HL-60/S4 treated with phorbol 12-myristate 13-acetate at 8.2 ng/mL for 4 days and 3 days (cell line): ENCODE measurements around the gene MPZL3.

ENCODE experiments used
- in situ Hi-C: fragments of 300-500 bp; cut with MboI; formaldehyde crosslinking; loops from 2 replicates; pipeline ENCODE4 v1.15.0; 2022; ENCODE audit warnings: low sequenced_read_pairs

MPZL3 gene

DNA sequence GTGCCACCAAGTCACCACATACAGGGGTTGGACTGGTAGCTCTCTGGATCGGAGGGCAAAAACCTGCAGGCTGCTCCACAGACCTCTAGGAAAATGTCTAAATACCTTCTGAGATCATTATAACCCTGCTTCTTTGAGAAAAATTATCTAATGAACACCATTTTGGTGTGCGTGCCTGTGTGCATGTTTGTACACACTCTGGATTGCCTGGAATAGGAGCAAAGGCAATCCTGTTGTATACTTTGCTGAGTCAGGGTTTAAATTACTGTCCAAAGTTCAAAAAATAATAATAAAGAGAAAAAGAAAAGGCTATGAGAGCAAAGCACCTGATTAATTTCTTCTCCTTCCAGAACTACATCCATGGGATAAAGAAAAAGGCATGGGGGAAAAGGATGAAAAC, 38.4 kb downstream of the MPZL3 start:
- in situ Hi-C loops: no loop called here

DNA sequence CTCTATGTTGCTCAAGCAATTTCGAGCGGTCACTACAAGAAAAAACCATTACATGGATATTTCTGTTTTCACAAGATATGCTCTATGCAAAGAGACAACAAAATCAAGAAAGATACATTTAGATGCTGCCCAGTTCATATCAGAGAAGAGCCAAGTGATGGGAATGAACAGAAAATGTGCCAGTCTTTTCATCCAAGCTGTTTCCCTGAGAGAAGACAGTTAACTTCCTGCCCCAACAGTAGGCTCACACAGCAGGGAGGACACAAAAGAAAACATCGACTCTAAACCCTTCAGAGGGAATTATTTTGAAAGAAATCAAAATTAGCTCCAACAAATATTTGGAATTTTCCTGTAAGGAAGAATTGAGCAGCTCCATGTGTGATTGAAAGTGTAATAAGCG, 39.0 kb downstream of the MPZL3 start:
- in situ Hi-C loops: no loop called here

DNA sequence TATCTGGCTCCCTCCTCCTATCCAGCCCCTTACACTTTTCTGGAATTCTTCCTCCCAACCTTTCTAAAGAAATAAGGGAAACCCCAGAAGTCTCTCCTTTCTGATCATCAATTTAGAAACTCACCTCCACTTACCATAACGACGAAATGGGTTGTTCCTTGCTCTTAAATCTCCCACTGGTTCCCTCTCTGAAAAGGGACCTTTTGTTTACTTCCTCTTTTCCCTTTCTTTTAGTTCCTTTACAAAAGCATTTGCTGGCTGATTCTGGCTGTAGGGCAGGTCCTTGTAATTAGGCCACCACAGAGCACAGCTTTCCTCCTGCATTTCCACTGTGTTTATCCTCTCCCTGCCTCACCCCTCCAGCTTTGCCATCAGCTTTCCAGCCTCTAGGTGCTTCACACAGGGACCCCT, 39.4 kb downstream of the MPZL3 start:
- in situ Hi-C loops: no loop called here

DNA sequence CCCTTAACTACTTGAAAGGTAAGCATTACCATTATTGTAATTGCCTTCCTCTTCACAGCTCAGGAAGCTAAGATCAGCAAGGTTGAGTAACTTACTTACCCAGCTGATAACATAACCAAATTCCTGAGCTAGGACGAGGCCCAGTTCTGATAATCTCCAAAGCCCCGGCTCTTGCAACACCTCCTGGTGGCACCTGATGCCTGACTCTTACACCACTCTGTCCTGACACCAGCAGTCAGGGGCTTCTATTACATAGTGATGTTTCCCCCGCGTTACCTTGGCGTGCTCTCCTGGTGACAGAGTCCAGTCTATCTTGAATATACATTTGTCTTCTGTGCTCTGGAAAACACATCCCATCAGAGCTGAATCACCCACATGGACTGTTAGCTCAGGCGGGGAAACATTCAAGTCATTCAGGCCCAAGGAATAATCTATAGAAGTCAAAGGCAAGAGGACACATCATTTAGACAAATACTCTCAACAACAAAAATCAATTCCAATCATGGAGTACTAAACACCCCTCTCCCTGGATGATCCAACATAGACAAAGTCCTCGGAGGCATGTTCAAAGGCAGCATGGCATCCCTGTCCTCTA, 39.9 kb downstream of the MPZL3 start:
- in situ Hi-C loops: no loop called here

DNA sequence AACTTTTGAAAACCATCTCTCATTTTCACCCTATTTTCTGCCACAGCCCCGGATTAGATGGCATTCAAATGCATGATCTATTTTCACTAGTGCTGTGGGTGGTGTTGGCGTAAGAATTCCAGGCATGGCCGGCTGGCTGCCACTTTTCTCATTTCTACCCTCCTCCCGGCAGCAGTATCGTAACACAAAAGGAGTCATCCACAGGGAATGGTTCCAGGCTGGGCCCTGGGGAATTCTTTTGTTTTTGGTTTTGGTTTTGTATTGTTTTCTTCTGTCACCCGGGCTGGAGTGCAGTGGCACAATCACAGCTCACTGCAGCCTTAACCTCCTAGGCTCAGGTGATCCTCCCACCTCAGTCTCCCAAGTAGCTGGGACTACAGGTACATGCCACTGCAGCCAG, 41.2 kb downstream of the MPZL3 start:
- in situ Hi-C loops: no loop called here

DNA sequence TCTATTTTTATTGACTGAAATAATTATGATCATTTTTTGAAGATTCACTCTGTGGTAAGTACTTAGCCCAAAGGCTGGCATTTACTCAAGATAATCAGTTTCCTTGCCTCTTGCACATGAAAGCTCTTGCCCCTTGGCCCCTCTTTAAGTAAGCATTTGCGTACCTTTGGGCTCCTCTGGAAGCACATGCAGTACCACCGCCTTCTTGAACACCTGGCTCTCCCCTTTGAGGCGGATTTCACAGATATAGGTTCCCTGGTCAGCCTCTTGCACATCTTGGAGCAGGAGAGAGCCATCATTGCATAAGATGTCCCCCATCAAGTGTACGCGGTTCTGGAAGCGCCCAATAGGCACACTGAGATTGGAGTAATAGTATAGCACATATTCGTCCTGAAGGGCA, 41.8 kb downstream of the MPZL3 start:
- in situ Hi-C loops: no loop called here

DNA sequence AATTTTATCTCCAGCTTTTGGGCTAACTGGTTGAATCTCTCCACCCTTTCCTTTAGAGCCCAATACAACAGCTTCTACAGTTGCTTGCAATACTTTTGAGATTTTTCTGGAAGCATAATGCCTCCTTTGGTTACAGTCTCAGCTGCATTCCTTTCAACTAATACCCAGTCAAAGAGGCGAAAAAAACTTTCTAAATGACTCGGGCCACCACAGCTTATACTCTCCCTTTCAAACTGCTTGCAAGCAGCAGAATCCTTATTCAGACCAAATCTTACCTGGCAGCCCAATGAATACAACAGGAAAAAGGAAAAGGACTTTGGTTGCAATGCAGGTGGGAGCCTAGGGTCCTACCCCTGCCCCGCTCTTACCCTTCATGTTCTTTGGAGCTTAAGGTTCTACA, 43.1 kb downstream of the MPZL3 start:
- in situ Hi-C loops: no loop called here

DNA sequence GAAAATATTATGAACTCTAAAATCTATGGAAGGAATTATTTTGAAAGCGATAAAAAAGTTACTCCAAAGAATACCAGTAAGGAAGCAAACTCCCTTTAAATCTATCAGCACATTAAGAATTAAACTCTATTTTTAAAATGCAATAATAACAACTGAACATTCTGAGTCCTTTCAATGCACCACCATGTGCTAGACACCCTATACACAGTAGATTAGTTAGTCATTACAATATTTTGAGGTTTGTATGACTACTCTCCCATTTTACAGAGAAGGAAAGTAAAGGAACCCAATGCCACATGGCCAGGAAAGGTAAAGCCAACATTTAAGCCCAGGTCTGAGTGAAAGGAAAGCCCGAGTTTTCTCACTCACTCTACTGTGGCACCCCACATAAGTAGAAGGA, 45.1 kb downstream of the MPZL3 start:
- in situ Hi-C loops: no loop called here

DNA sequence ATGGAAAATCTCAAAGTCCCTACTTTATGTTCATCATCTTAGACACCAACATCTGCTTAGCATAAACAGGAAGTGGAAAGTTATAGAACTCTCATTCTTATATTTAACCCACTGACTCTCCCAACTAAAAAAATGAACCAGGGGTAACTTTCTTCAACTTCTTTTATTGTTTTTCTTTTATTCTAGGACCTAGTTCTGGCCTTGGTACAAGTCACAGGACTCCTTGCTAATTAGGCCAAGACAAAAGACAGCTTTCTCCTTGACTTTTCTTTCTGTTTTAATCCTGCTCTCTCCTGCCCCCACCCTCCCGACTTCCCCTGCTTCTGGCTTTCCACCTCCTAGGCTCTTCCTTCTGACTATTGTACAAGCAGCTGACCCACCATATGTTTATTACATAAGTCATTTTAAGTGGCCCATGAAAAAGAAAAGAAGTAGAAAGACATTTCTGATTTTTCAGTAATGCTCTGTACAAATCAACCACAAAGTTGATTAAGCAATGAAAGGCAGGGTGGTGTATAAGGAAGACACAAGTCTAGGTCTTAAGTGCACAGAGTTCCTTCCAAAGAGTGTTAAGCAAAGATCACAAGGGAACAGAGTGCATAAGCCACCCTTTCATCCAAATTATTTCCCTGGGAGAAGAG, 45.7 kb downstream of the MPZL3 start:
- in situ Hi-C loops: no loop called here

DNA sequence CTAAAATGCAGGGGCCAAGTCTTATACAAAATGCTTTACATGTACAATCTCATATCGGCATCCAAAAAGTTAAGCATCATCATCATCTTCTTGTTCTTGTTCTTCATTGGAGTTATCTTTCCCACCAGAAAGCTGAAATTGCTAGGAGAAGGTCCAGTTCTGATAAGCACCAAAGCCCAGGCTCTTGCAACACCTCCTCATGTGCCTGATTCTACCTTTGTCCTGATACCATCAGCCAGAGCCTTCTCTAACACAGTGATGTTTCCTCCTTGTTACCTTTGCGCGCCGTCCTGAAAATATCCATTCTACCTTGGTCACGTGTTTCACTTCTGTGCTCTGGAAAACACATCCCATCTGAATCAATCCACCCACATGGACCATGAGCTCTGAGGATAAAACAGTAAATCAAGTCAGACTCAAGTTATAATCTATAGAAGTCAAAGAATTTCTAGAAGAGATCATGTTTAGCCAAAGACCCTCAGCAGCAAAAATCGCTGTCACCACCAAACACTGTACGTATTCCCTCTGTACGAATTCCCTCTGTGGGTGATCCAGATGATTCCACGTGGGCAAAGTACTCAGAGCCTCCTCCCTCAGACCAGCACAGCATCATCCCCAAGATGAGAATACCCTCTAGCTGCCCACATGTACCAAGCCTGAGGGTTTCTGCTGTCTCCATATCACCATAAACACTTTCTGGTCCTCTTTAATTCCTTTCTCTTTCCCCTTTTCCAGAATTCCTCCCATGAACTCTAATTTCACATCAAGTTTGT, 46.4 kb downstream of the MPZL3 start:
- in situ Hi-C loops: no loop called here

DNA sequence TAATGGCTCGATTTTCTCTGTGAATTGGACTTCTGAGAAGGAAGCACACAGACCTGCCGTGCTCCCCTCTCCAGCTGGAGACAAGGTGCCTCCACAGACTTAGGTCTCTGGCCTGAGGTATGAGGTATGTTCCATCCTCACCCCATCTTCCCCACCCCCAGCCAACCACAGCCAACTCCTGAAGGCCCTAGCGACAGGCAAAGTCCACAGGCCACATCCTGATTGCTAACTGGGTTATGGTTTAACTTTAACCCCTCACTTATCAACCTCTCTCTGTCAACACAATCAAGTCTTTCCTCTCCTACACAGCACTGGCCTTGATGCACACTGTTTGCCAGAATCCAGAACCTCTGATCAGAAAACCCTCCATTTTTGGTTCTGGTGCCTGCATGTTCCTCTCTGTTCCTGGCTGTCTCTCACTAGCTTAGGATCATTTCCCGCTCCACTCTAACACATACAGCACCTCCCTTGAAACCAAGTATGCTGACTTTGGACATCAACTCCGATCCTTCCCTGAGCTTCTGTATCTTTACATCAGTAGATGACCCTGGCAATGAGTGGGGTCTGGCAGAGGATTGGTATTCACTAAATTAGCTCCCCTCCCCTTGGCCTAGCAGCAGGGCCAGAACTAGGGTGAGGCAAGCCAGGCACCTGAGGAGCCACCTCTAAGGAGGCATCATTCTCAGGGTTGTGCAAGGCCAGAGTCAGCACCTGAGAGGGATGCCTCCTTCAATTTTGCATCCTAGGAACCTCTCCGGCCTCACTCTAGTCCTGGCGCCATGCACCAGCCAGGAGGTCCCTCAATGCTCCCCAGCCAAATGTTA, 49.4 kb downstream of the MPZL3 start:
- in situ Hi-C loops: no loop called here

DNA sequence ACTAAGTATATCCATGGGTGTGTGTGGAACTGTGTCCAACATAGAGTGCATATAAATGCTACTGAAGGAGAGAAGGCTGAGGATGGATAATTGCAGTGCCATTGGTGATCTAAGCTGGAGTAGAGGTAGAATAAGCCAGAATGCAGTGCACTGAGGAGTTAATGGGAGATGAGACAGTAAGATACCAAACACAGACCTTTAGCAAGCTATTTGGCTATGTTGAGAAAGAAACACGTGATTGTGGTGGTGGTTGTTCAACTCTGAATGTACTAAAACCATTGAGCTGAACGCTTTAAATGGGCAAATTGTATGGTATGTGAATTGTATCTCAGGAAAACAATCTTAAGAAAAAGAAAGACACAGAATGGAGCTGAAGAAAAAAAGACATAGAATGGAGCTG, 50.2 kb downstream of the MPZL3 start:
- in situ Hi-C loops: no loop called here

DNA sequence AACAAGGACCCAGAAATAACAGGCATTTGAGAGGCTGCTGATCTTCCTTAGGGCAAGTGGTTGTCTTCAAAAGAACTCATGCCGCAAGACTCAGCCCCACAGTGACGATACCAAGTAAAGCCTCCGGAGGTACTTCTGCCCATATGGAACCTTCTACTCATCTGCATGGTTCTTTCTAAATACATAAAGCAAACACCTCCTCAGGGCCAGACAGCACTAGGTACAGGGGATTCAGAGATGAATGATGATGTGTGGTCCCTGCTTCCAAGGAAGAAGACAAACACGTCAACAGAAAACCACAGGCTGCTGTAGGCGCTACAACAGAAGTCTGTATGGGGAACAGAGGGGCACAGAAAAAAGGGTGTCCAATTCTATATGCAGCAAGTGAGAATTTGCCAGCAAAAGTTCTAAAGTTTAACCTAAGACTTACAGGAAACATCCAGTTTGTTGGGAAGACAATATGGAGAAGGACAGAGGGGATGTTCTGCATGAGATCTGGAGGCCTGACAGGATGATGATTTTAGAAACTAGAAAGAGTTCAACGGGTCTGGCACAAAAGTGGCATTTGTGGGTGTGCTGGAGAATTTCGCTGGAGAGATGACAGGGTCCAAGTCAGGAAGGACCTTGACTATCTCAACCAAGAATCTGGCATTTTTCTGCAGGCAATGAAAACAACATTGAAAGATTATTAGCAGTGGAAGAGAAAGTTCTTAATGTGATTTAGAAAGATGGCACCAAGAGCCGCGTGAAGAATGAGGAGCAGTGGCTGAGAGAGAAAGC, 51.1 kb downstream of the MPZL3 start:
- in situ Hi-C loops: no loop called here

DNA sequence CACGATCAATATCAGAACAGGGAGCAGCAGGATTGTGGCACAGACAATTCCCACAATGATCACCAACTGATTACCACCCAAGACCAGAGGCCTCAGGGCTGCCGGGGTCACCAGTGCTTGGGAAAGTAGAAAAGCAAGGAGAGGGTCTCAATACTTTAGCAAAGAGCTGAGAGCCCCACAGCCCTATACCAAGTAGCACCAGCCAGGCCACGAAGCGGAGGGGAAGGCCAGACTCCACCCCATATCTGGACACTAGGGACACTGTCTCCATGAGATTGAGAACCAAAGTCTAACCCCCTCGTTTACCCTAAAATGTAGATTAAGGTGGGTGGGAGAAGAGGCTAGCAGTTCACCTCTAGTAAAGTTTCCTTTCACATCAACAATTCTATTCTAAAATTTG, 51.7 kb downstream of the MPZL3 start:
- in situ Hi-C loops: no loop called here

DNA sequence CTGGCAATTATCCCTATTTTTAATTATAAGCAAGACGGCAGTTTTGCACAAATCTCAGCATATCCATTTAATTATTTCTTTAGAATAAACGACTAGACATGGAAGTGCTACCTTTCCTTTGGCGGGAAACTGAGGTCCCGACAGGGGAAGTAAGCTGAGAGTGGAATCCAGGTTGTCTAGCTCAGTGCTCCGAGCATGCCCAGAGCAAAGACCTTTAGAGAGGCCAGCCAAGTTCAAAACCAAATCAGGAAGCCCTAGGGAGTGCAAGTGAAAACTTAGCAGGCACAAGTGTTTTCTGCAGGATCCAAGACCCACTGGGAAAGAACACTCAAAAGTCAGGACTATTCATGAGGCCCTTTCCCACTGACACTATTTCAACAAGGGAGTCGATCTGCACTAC, 53.0 kb downstream of the MPZL3 start:
- in situ Hi-C loops: loop anchor here (5.0 to 10.0 kb wide), 2 partner anchors 78 to 156 kb away; partner anchors contain the start of gene UBE4A

DNA sequence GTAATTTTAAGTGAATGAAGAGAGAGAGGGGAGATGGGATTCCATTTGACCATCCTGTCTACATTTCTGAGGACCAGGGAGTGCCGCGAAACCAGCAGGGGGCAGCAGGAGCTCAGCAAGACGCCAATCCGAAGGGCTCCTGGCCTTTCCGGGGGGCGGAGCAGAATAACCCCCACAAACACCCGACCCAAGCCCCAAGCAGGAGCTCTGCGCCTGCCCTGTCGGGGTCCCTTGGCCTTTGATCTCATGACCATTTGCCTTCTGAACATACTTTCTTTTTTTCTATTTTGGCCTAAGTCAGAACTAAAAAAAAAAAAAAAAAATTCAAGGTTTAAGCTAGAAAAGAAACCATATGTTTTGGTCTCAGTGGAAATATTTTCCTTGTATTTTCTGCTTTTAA, 53.8 kb downstream of the MPZL3 start:
- in situ Hi-C loops: loop anchor here (5.0 to 10.0 kb wide), 2 partner anchors 79 to 156 kb away; partner anchors contain the start of gene UBE4A

DNA sequence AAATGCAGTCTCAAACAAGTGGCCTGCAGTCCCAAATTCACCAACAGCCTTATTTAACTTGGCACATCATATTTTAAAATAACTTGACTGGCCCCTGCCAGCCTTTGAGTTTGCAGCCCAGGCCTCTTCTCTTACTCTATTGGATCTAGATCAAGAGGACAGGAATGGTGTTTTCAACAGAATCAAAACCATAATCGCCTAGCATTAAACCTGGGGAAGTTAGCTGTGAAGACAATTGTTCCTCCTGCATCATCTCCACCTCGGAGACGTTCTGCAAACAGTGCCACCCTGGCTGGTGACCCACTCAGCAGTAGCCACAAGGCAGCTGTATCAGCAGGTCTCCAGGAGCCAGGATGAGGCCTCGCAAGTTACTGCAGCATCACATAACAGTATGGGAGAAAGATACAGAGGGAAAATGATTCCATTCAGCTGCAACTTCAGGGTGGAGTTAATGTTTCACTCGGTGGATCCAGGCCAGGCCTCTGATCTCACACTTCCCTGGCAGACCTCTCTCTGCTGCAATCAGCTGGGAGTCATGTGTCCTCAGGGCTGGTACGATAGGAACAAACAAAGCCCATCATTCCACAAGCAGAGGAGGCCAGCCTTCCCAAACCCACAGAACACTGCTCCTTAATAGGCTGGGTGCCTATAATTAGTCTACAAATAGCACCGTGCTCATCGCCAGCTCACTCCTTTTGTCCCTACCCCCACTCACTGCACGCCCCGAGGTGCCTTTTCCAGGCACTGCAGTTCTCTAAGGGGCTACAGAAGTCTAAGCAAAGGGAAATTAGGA, 57.1 kb downstream of the MPZL3 start:
- in situ Hi-C loops: loop anchor here (5.0 to 10.0 kb wide), 2 partner anchors 82 to 160 kb away; partner anchors contain the start of gene UBE4A

DNA sequence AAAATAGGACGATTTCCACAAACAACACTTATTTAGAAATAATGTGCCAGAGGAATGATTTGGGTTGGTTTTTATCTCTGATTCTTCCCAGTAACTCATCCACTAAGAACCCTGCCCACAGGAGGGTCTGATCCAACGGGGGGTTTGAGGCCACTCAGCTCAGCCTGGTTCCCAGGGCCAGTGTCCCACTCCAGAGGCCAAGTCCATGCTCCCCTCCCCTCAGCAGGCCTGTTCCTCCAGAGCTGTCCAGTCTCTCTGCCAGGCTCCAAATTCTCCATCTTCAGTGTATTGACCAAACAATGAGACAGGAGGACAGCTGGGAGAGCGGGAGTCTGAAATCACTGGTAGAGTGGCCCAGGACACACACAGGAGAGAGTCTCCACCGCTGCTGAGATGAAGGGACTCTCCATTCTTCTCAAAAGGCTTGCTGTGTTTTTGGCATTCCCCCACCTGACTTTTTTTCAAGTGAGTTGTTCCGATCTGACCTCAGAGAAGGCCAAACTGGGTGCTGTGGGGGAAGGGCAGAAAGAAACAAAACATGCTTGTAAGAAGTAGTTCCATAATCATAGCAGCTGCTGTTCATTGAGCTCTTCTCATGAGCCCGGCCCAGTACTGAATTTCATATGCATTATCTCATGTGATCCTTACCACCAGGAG, 58.1 kb downstream of the MPZL3 start:
- in situ Hi-C loops: loop anchor here (10.0 kb wide), 1 partner anchor 161 kb away; the partner anchor contains the start of gene UBE4A

DNA sequence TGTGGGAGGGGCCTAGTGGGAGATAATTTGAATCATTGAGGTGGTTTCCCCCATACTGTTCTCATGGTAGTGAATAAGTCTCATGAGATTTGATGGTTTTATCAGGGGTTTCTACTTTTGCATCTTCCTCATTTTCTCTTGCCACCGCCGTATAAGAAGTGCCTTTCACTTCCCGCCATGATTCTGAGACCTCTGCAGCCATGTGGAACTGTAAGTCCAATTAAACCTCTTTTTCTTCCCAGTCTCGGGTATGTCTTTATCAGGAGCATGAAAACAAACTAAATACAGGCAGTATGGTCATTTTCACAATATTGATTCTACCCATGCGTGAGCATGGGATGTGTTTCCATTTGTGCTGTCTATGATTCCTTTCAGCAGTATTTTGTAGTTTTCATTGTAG, 59.3 kb downstream of the MPZL3 start:
- in situ Hi-C loops: loop anchor here (10.0 kb wide), 1 partner anchor 162 kb away; the partner anchor contains the start of gene UBE4A
